ENCODE data around the gene SSH2.

DNA sequence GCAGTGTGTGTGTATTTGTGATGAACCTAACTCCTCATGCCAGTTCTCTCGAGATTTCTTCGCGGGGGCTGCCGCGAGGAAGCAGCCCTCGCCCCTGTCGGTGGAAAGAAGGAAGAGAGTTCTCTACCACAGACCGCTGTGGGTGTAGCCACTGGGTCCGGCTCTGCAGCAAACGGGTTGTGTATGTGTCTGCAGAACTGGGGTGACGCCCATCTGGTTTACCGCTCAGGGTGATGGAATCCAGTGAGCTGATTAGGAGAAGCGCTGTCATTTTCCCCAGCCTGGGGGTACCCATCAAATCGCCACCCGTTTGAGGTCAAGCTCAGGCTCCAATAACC lies 315.0 kb downstream of the SSH2 start:
- TF ChIP-seq, protein P1, sequence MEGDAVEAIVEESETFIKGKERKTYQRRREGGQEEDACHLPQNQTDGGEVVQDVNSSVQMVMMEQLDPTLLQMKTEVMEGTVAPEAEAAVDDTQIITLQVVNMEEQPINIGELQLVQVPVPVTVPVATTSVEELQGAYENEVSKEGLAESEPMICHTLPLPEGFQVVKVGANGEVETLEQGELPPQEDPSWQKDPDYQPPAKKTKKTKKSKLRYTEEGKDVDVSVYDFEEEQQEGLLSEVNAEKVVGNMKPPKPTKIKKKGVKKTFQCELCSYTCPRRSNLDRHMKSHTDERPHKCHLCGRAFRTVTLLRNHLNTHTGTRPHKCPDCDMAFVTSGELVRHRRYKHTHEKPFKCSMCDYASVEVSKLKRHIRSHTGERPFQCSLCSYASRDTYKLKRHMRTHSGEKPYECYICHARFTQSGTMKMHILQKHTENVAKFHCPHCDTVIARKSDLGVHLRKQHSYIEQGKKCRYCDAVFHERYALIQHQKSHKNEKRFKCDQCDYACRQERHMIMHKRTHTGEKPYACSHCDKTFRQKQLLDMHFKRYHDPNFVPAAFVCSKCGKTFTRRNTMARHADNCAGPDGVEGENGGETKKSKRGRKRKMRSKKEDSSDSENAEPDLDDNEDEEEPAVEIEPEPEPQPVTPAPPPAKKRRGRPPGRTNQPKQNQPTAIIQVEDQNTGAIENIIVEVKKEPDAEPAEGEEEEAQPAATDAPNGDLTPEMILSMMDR (IDR thresholded peaks at IDR 0.05; ENCODE audit: insufficient read depth, low read length, poor library complexity, severe bottlenecking): no peak
- TF ChIP-seq EZH2phosphoT487 (conservative IDR thresholded peaks at IDR 0.05; ENCODE audit: low read length): no peak

Measured in SU-DHL-6 (cell line).